ENCODE results near the gene KCNK3.
"Not testable (repeated sequence)": the region's sequence is repeated elsewhere in the genome, so short reads cannot be mapped to it uniquely, and the experiment has no call there.

Gene KCNK3

DNA sequence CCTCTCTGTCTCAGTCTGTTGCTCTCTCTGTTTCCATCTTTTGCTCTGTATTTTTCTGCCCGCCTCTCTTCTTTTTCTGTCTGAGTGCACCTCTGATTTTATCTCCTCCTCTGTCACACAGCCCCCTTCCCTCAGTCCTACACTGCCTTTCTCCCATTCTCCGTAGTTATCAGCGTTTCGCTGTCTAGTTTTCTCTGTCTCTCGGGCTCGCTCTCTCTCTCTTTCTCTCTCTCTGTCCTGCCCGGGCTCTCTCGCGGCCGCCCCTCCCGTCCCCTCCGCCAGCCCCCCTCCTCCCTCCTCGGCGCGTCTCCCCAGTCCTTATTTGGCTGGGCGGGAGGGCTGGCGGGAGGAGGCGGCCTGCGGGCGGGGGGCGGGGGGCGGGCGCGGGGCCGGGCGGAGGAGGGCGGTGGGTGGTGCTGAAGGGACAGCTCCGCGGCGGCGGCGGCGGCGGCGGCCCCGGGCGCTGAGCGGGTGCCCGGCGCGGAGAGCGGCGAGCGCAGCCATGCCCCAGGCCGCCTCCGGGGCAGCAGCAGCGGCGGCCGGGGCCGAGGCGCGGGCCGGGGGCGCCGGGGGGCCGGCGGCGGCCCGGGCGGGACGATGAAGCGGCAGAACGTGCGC, at the start of gene KCNK3:
KCNK3 (plus strand) TSS at position 444 of the 618 bp plus-strand sequence; CDS start at position 598, 154 bp downstream.
- DNase-seq, result peak; percentile 16

GRCh38 chr2:26644188-26644835, 48.2 kb upstream of the KCNK3 start:
- no peak for DNase-seq

GRCh38 chr2:26645762-26646161, 46.8 kb upstream of the KCNK3 start:
- DNase-seq, result no peak

DNA sequence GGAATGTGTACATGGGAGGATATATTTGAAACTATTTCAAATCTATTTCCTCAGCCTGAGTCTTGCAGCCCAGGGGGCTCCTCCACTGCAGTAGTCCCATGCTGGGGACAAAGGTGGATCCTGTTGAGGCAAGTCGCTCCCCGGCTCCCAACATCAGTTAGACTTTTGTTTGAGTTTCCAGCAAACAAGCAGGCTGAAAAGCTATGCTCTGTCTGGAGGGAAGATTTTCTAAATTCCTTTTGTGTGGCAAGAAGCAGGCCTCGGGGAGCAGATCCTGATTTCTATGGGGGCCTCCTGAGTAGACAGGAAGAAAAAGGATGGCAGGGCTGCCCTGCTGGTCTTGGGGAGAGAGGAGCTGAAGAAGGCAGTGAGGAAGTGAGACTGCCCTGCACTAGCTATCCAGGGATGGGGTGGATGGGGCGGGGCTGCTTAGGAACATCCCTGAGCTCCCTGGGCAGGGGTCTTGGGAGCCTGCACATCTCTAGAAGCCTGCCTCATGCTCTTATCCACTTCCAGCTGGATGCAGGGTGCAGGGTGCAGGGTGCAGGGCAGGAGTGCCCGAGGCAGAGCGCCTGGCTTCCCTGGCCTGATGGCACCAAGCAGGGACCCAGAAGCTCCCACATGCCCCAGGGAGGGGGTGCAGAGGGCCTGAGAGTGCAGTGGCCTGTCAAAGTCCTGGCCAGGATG, 45.4 kb upstream of the KCNK3 start:
- DNase-seq, result no peak

GRCh38 chr2:26647981-26648380, 44.5 kb upstream of the KCNK3 start:
- no peak for DNase-seq

GRCh38 chr2:26648516-26648915, 44.0 kb upstream of the KCNK3 start:
- no peak for DNase-seq

DNA sequence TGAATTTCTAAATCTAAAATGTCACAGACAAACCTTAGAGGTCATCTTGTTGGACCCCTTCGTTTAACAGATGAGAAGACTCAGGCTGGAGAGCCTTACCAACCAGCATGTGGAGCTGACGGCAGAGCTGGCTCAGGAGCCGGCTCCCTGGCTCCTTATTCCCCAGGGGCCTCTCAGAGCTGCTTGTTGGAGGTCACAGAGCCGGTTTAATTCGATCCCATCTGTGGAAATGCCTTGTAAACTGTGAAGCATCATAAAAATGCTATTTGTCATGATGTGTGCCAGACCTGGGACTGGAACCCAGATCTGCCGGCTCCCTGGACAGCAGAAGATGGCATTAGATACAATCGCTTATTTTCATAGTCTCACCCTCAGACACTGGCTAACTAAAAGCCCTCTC, 43.2 kb upstream of the KCNK3 start:
- DNase-seq, result no peak

DNA sequence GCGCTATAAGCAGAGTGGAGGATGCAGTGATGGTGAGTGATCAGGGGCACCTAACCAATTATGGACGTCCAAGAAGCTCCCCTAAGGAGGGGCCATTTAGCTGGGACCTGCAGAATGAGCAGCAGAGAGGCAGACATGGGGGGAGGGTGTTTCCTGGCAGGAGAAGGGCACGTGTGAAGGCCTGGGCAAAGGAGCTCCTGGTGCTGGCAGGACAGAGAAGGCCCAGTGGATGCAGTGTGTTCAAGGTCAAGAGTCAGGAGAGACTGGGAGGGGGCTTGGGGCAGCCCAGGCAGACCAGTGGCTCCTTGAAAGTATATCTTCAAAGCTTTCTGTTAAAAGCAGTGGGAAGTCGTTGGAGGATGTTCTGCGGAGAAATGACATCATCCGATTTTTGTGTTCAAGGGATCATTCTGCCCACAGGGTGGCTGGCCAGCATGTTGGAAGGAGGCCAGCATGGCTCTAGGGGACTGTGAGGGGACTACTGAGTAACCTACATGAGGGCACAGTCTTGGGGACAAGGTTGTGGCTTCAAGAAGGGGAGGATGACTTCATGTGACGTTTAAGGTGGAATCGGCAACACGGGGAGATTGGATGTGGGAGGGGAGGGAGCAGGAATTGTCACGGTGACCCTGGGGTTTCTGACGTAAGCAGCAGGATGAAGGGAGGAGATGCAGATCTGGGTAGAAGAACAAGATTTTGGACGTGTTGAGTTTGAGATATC, 42.4 kb upstream of the KCNK3 start:
- DNase-seq, result no peak

GRCh38 chr2:26650713-26651469, 41.6 kb upstream of the KCNK3 start:
- no peak for DNase-seq

- no peak for DNase-seq
Observed at GRCh38 chr2:26651470-26651771, 41.1 kb upstream of the KCNK3 start.

- no peak for DNase-seq
Observed at GRCh38 chr2:26651799-26652198, 40.7 kb upstream of the KCNK3 start.

- DNase-seq, result no peak
Observed at GRCh38 chr2:26652361-26653041, 40.0 kb upstream of the KCNK3 start.

DNA sequence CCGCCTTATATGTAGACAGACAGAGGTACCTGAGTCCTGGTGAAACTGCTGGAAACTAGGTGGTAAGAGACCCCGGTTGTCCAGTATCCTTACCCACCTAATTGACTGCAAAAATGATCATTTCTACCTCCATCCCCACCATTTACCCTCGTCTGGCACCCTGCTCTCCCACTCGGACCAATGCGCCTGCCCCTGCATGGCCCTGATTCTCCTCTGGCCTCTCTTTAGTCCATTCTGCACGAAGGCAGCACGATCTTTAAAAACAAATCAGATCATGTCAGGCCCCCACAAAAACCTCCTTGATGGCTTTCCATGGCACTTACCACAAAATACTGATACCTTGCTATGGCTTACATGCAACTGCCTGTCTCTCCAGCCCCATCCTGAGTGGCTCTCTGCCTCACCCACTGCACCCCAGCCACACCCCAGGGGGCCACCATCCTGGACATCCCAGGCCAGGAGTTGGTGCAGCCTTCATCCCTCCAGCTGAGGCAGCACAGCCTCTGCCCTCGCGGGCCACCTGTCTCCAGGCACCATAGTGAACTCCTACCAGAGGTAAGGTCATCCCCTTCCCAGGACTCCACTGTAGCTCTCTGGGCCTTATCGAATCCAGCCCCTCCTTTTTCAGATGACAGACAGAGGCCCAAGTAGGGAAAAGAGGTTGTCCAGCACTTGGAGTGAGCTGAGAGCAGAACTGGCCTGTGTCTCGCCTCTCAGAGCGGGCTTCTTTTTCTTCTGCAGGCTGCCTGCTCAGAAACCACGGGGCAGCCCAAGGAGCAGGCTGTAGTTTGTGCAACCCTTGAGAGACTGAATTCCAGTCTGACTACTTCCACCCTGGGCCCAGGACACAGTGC, 39.1 kb upstream of the KCNK3 start:
- DNase-seq, result no peak

GRCh38 chr2:26654061-26654340, 38.5 kb upstream of the KCNK3 start:
- DNase-seq, result no peak

DNA sequence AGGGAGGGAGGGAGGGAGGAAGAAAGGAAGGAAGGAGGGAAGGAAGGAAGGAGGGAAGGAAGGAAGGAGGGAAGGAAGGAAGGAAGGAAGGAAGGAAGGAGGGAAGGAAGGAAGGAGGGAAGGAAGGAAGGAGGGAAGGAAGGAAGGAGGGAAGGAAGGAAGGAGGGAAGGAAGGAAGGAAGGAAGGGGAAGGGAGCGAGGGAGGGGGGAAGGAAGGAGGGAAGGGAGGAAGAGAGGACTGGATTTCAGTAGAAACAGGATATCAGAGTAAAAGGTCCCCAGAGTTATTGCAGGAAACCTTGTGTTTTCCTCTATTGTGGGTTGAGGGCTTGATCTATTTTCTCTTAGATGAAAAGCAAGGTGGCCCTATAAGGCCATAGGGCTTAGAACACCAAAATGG, 37.4 kb upstream of the KCNK3 start:
- not testable (repeated sequence) for DNase-seq

DNA sequence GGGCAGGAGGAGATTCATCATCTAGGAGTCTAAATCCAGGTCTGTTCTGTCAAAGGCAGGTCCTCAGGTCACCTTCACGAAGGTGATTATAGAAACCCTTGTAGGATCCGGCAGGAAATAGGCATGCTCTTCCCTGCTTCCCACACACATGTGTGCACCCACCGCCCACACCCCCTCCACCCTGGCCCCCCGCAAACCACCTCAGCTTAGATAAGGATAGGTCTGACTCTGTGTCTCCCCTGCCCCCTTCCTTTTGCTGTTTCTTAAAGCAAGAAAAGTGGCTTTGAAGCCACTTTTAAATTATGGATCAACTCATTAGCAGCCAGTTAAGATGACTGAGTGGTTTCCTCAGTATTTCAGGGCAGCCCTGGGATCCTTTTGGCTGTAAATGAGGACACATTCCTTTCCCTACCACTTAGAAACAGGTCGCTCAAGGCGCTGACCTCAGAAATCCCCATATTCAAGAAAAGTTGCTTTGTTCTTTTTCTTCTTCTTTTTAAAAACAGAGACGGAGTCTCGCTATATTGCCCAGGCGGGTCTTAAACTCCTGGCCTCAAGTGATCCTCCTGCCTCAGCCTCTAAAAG, 36.8 kb upstream of the KCNK3 start:
- no peak for DNase-seq

- DNase-seq, result no peak
Observed at GRCh38 chr2:26657265-26657664, 35.3 kb upstream of the KCNK3 start.

GRCh38 chr2:26658691-26659346, 33.7 kb upstream of the KCNK3 start:
- no peak for DNase-seq

DNA sequence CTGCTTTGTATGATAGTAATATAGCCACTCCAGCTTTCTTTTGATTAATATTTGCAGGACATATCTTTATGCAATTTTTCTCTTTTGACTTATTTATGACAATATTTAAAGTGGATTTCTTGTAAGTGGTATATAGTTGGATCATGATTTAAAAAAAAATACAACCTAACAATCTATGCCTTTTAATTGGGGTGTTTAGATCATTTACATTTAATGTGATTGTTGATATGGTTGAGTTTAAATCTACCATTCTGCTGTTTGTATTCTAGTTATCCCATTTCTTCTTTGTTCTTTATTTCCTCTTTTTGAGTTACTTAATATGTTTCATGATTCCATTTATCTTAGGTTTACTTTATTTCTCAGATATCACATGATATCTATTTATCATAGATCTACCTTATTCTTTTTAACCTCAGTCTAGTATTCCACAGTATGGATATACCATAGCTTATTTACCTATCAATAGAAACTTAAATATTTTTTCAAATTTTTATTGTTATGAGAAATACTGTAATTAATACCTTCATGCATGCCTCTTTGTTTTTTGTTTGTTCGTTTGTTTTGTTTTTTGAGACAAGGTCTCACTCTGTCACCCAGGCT, 32.1 kb upstream of the KCNK3 start:
- DNase-seq, result no peak

DNA sequence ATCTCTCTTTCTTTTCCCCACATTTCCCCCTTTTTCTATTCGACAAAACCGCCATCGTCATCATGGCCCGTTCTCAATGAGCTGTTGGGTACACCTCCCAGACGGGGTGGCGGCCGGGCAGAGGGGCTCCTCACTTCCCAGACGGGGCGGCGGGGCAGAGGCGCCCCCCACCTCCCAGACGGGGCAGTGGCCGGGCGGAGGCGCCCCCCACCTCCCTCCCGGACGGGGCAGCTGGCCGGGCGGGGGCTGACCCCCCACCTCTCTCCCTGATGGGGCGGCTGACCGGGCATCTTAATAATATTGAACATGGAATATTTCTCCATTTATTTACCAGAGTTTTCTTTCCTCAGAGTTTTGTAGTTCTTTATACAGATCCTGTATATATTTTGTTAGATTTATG, 27.2 kb upstream of the KCNK3 start:
- DNase-seq, result not testable (repeated sequence)

Data from suppressor macrophage treated with lipopolysaccharide for 4 hours (primary cell).